GM19468 (cell line): ENCODE measurements around the gene RHBDL2.
"Not testable (repeated sequence)": the region's sequence is repeated elsewhere in the genome, so short reads cannot be mapped to it uniquely, and the experiment has no call there.

ENCODE experiments used
- ATAC-seq: cut with Tn5 transposase; IDR thresholded peaks from one replicate; pipeline ENCODE4 v1.9.1; 2021; ENCODE audit warnings: mild to moderate bottlenecking, moderate library complexity, moderate number of reproducible peaks; ENCODE audit not compliant: unreplicated experiment; ENCODE audit errors: extremely low read depth

RHBDL2 gene

DNA sequence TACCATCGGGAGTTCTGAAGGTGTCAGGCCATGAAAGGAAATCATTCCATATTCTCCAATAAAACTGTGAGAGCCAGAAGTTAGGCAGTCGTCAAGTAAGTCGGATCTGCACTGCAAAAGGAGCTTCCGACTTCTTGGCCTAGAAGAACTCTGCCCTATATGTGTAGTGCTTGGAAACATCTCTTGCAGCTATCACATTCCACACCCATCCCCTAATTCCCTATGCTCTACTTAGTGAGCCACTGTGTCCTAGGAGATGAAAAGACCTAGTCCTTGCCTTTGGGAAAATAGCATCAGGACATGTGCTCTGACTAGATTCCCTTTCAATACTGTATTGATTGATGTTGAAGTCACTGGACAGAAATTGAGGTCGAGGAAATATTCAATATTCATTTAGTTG, 52.0 kb downstream of the RHBDL2 start:
- ATAC-seq = no peak

DNA sequence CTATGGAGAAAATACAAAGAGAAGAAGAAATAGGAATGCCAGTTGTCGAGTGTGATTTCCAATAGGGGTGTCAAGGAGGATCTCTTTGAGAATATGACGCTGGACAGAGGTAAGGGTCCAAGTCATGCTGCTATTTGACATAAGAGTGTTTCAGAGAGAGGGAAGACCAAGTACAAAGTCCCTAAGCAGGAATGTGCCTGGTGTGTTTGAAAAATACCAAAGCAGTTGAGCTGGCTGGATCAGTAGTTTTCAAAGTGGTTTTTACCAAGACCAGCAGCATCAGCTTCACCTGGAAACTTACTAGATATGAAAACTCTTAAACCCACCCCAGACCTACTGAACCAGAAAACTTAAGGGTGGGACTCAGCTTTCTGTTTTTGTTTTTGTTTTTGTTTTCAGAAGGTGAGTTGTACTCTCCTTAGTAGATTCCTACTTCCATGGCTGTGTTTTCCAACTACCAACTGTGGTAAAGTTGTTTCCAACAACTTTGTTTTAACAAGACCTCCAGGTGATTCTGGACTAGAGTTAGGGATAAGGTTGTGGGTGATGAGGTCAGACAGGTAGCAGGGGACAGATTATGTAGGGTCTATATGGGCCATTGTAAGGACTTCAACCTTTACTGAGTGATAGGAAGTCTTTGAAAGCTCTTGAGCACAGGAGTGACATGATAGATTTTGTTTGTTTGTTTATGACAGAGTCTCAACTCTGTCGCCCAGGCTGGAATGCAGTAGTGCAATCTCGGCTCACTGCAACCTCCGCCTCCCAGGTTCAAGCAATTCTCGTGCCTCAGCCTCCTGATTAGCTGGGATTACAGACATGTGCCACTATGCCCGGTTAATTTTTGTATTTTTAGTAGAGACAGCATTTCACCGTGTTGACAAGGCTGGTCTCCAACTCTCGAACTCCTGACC, 53.0 kb downstream of the RHBDL2 start:
- ATAC-seq = no peak

DNA sequence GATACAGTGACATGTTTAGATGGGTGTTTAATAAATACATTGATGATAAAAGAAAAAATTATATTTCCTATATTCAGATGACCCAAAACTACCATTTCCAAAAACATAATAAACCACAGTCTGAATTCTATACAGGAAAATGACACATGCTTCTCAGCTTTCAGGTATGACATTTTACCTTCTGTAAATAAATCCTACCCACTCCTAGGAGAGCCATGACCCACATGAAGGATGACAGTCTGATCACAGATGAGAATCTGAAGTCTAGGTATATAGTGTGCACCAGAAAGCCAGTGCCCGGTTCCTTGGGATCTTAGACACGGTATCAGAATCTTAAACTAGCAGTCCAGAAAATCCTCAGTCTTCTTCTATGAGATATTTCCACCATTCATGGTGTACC, 56.5 kb downstream of the RHBDL2 start:
- ATAC-seq = no peak

DNA sequence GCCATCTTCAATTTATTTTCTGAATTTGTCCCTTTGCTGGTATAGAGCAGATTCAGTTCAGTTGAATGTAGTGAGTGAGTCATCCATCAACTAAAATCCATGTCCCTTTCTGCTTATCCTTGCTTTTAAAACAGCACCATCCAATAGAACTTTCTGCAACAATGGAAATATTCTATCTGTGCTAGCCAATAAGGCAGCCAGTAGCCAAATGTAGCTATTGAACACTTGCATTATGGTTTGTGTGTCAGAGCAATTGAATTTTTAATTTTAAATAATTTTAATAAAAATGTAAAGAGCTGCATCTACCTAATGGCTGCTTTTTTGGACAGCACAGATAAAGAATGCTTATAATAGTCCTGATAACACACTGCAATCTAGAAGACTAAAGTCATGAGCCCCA, 60.1 kb downstream of the RHBDL2 start, which contains the start of gene GJA9:
GJA9 (minus strand) TSS at position 101 of the 400 bp plus-strand sequence. CDS start 5,489 bp downstream, outside the sequence.
- no peak for ATAC-seq

DNA sequence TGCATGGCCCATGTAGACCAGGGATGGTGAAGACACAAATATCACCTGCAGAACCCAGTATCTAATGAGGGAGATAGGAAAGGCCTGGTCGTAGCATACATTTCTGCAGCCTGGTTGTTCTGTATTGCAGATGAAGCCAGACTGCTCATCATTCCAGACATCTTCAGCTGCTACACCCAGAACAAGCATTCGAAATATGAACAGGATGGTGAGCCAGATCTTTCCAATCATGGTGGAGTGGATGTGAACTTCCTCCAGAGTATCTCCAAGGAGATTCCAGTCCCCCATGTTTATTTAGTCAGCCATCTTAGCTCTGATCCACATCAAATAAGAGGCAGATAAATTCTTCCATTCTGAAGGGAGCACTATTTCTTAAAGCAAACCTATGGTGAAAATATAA, 65.8 kb downstream of the RHBDL2 start:
- ATAC-seq = no peak

DNA sequence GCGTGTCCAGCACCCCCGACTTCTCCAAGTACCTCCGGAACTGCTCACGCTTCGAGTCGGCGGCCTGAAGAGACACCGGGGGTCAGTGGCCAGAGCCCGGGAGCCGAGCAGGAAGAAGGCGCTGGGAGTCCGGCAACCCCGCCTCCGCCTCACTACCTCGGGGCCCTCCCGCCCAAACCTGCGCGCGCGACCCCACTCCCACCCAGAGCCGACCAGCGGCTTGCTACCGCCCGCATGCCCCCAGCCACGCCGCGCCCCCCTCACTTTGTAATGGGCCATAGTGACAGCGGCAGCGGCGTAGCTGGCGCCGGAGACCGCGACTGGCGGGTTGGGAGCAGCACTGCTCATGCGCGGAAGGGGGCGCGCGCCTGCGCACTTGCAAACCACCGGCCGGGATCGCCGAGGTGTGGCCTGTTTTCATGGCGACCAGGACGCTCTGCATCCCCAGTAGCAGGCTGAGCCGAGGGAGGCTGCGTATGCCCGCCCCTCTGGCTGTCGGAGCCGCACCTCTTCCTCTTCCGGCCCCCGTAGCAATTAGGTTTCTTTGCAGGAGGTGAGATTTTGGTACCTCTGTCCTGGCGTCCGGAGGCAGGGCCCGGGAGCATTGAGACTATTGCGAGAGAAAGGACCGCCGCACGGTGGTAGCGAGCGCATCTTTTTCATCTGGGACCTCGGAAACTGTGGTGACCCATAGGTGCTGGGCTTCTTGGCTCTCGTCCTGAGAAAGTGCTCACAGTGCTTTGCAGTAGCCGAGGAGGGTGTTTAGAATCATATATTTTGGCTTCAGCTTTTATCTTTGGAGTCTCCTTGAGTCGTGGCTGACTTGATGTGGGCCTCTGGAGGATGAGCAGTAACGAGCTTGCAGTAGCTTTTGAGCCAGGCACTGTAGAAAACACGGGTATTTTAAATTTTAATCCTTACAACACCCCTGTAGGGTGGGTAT, 68.3 kb downstream of the RHBDL2 start, which contains the start of gene MYCBP:
MYCBP (minus strand) TSS at position 322 of the 943 bp plus-strand sequence; CDS start at position 279, 43 bp downstream.
- ATAC-seq = peak; percentile 93

DNA sequence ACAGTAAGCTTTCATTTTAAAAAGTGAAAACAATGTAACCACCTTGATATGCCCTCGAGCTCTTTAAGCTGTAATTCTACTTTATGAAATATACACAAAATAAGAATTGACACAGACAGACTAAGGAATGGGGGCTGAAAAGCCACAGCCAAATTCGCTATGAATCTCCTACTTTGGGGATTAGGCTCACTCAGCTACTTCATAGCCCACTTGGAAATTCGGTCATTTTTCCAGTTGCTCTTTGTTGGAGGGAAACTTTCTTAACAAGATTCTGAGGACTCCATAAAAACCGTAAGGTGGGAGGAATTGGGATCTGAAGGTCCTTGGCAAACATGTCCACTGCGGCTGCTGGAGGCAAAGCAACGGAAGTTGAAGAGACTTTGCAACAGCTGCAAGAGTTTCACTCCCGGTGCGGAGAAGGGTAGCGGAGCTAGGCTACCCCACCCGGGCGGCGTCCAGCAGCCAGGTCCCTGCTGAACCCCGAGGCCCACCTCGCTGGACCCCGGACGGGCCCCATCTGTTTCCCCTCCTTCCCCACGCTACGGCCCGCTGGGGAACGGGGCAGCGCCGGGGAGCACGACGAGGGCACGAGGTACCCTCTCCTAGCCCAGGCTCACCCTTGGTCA, 69.1 kb downstream of the RHBDL2 start:
- ATAC-seq = peak; percentile 20

DNA sequence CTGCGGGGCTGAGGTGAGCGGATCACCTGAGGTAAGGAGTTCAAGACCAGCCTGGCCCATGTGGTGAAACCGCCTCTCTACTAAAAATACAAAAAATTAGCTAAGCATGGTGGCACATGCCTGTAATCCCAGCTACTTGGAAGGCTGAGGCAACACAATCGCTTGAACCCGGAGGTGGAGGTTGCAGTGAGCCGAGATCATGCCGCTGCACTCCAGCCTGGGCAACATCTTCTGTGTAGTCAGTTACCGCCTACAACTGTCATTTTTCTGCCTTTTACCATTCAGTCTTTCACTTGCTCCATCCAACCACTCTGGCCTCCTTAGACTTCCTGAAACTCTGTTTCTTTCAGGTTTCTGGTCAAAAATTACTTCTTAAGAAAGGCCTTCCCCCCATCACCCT, 70.6 kb downstream of the RHBDL2 start:
- no peak for ATAC-seq

DNA sequence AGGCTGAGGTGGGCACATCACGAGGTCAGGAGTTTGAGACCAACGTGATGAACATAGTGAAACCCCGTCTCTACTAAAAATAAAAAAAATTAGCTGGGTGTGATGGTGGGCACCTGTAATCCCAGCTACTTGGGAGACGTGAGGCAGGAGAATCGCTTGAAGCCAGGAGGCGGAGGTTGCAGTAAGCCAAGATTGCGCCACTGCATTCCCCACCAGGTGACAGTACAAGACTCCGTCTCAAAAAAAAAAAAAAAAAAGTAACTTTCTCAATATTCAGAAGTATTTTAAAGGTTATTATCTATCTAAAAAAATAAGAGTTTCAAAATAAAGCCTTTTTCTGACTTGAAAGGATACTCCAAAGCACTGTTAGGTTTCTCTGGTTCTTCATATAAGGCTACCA, 74.4 kb downstream of the RHBDL2 start:
- ATAC-seq = no peak

DNA sequence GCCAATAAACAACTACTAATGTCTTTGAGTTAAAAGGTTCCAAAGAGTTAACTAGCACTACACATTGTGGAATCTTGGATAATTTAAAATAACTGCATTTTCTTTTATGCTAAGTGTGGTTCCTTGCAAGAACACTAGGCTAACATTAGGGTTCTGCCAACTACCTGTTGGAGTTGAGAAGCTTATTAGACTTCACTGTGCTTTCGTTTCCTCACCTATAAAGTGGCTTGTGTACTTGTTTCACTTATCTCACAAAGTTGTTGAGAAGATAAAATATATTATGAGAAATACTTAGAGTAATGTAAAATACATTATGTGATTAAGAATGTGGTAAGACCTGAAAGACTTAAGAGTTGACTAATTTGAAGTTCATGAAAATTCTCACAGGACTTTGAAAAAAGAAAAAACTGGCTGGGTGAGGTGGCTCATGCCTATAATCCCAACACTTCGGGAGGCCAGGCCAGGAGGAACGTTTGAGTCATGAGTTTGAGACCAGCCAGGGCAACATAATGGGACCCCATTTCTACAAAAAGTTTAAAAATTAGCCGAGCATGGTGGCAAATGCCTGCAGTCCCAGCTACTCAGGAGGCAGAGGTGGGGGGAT, 76.4 kb downstream of the RHBDL2 start:
- ATAC-seq = no peak

DNA sequence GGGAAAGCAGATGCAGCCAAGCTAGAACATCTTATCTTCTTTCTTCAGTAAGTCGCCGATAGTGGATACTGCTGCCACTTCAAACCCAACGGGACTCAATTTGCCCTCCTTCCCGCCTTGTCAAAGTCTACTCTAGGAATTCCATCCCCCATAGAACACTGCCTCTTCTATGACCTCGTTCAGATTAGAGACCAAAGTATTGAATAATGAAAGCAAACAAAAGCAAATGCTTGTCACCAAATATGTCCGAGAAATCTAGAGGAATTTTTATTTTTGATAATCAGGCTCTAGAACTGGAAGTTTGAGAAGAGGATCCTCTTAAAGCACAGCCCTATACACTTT, 81.2 kb downstream of the RHBDL2 start:
- no peak for ATAC-seq

DNA sequence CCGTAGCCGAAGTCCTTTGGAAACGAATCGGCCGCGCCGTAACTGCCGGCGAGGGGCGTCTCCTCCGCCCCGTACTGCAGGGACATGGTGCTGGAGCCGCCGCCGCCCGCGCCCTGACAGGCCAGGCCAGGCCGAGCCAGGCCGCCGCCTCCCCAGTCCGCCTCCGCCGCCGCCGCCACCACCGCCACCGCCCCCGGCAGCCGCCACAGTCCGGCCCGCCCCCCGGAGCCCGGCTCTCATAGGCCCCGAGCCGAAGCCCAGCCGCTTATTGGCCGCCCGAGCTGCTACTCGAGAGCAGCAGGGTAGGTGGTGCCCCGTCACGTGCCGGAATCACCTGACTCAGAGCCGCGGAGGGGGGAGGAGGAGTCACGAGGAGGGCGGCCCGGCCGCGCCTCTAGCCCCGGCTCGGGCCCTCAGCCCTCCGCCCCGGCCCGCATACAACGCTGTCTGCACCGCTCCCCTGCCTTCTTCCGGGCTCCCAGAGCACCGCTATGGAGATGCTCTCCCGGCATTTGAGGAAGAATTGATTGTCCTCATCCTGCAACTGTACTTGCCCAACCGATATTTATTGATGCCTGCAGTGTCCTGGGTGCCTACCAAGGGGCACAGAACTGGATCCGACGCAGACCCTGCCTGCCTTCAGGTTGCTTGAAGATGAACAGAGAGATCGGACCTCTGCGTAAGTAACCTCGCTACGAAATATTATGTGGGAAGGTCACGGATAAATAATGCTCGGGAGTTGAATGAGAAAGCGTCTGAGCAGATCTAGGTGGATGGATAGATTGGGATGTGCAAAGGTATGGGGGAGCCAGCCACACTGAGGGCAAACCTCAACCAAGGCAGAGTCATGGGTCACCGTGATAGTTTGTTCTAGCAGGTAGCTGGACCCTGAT, 81.8 kb downstream of the RHBDL2 start, which contains the start of gene RRAGC:
RRAGC (minus strand) TSS at position 212 of the 893 bp plus-strand sequence; CDS start at position 86, 126 bp downstream.
- ATAC-seq = peak; percentile 82

DNA sequence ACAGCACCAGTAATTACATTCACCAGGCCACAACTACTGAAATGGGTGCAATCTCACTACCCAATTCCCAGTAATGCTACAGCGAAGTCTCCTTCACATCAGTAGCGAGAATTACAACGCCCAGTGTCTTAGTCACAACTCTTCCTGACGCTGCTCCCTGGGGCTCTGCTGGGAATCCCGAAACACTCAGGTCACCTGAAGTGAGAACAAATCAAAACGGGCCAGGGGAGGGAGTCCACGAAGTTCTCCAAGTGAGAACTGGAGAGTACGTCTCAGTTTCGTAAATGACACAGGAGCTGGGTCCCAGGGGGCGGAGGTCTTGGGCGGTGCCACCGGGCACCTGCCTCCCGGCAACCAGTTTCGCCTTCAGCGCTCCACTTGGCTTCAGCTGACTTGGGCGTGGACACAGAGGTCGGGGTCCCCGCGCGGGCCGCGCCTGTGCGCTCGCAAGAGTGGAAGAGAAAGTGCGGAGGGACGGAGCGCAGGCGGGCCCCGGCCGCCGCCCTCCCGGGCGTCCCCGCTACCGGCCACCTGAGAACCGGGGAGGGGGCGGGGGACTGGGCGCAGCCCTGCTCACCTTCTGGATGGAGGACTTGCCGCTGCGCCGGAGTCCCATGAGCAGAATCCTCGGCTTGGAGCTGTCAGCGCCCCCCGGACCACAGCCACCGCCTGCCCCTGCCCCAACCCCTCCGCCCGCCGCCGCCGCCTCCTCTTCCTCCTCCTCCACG, 82.6 kb downstream of the RHBDL2 start:
- peak; percentile 20 for ATAC-seq

DNA sequence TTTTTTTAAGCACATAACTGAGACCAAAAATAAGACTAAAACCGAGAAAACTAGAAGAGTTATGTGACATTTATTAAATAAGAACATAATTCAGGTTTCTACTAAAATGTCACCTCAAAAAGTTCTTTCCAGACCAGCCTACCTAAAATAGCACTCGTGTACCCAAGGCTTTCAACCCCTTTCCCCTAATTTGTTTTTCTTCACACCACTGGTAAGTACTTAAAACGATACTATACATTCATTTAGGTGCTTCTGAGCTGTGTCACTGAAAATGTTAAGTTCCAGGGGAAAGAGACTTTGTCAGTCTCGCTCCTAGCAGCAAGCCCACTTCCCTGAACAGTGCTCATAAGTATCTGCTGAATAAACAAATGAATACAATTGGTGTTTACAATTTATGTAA, 88.8 kb downstream of the RHBDL2 start:
- ATAC-seq = no peak

DNA sequence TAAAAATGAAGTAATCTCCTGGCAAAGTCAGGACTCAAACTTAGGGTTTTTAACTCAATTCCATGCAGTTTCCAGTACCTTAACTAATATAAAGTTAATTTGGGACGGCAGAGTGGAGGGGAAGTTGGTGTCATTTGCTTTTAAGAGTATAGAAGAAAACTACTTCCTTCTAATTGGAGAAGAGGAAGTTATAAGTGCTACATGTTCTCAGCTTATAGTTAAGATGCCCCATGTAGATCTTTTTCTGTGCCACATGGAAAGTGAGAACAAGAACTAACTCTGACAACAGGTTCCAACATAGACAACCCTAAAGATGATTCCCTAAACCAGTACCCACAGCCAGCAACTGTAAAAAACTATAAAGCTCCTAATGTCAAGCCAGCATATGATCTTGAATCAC, 93.6 kb downstream of the RHBDL2 start:
- no peak for ATAC-seq

DNA sequence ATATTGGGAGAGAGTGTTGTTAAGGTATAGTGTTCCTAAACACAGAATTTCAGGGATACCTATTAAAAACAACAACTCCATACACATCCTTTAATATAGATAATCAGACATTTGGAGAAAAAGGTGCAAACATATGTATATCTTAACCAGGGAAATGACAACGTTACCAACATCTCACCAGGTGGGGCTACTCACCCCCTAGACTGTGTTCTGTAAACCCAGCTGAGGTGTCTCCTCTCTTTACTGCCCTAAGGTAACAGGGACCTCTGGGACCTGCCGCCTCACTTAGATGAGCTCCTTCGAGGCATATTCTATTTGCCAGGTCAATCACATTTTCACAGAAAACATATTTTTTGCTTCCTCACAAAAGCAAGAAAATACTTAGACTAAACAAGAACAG, 95.4 kb downstream of the RHBDL2 start:
- ATAC-seq = no peak

DNA sequence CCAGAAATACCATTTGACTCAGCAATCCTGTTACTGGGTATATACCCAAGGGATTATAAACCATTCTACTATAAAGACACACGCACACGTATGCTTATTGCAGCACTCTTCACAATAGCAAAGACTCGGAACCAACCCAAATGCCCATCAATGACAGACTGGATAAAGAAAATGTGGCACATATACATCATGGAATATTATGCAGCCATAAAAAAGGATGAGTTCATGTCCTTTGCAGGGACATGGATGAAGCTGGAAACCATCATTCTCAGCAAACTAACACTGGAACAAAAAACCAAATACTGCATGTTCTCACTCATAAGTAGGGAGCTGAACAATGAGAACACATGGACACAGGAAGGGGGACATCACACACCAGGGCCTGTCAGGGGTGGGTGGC, 96.5 kb downstream of the RHBDL2 start:
- not testable (repeated sequence) for ATAC-seq

DNA sequence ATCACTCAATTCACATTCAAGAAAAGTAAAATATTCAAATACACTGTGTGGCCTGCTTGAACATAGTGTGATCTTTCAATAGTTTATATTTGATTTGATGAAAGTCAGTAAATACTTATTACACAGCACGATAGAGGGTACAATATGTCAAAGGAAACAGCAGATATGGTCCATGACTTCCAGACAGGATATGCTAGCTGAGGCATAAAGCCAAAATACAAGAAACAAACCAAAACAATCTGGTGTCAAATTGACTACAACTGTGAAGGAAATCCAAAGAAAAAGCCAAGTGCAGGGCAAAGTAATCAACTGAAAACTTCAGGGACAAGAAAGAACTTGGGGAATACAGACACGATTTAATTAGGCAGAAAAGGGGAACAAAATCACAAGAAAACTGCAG, 101.3 kb downstream of the RHBDL2 start:
- ATAC-seq = no peak
